SK-N-SH (cell line): ENCODE results near the gene KCNQ2. TPM values are rescaled to one million over a fixed set of nuclear protein-coding genes. Genes with fewer than 3 reads are reported as not detected.

Experiments
- CTCF ChIA-PET: fragments of 300-600, 350-600 bp; formaldehyde crosslinking; extraction: SDS; loops from one replicate; lab custom pipeline; 2021; lab: Yijun Ruan, JAX
- POLR2A ChIA-PET: fragments of 350-600 bp; sonication (Branson Sonifier 250); formaldehyde crosslinking; extraction: SDS; loops from one replicate; lab custom pipeline; 2020; ENCODE audit warnings: antibody characterized with exemption, inconsistent platforms; lab: Yijun Ruan, JAX
- DNase-seq: peaks from one replicate; pipeline ENCODE4 v3.0.0; 2012
- H2AFZ ChIP-seq: fragments of 200-600 bp; sonication (generic); 2 replicates; pipeline ENCODE4 v1.8.1; 2016; ENCODE audit warnings: antibody characterized with exemption, mild to moderate bottlenecking, low read depth
- H3F3A ChIP-seq: fragments of 200-600 bp; sonication (generic); replicated peaks from 2 replicates; pipeline ENCODE3; 2016; ENCODE audit warnings: antibody characterized with exemption, mild to moderate bottlenecking; ENCODE audit not compliant: insufficient read depth
- H3K27ac ChIP-seq, 2 experiments: fragments of 200-500 bp in 1 of 2; fragments of 200-600 bp in 1 of 2; sonication (Bioruptor generic) in 1 of 2; sonication (generic), shearing (Covaris generic) in 1 of 2; 2 replicates each; pipeline versions ENCODE4 v1.5.1 to v1.6.1; 2014 to 2016; ENCODE audit warnings: low read depth in 2 of 2, inconsistent platforms in 1 of 2, low read length in 1 of 2, mild to moderate bottlenecking in 1 of 2, mixed read lengths in 1 of 2
- H3K27me3 ChIP-seq: fragments of 200-600 bp; sonication (generic), shearing (Covaris generic); 2 replicates; pipeline ENCODE4 v1.6.1; 2016; ENCODE audit warnings: mixed run types; ENCODE audit not compliant: insufficient read depth
- H3K36me3 ChIP-seq, 2 experiments: fragments of 200-500 bp in 1 of 2; fragments of 200-600 bp in 1 of 2; sonication (Bioruptor generic) in 1 of 2; sonication (generic) in 1 of 2; replicated peaks in 1 of 2; 2 replicates each; pipeline versions ENCODE3 to v1.5.1; 2014 to 2016; ENCODE audit warnings: low read length in 1 of 2, mild to moderate bottlenecking in 1 of 2; ENCODE audit not compliant: insufficient read depth in 2 of 2, control insufficient read depth in 1 of 2
- H3K4me1 ChIP-seq, 2 experiments: fragments of 200-500 bp in 1 of 2; fragments of 200-600 bp in 1 of 2; sonication (Bioruptor generic) in 1 of 2; sonication (generic), shearing (Covaris generic) in 1 of 2; 2 replicates each; pipeline versions ENCODE4 v1.5.1 to v1.6.1; 2014 to 2016; ENCODE audit warnings: low read depth in 1 of 2, low read length in 1 of 2, mixed run types in 1 of 2; ENCODE audit not compliant: insufficient read depth in 2 of 2, control insufficient read depth in 1 of 2
- H3K4me2 ChIP-seq: fragments of 200-600 bp; sonication (generic), shearing (Covaris generic); 2 replicates; pipeline ENCODE4 v1.6.1; 2017; ENCODE audit warnings: mixed run types
- H3K4me3 ChIP-seq, 2 experiments: fragments of 200-500 bp in 1 of 2; fragments of 200-600 bp in 1 of 2; sonication (Bioruptor generic) in 1 of 2; sonication (generic), shearing (Covaris generic) in 1 of 2; 2 replicates each; pipeline versions ENCODE4 v1.5.1 to v1.8.1; 2014 to 2016; ENCODE audit warnings: low read depth in 2 of 2, inconsistent platforms in 1 of 2, low read length in 1 of 2, mild to moderate bottlenecking in 1 of 2, mixed read lengths in 1 of 2, moderate library complexity in 1 of 2
- H3K79me2 ChIP-seq: fragments of 200-600 bp; sonication (generic); 2 replicates; pipeline ENCODE4 v1.8.1; 2017; ENCODE audit warnings: mild to moderate bottlenecking; ENCODE audit not compliant: insufficient read depth
- H3K9ac ChIP-seq: fragments of 200-600 bp; sonication (generic); 2 replicates; pipeline ENCODE4 v1.6.1; 2017; ENCODE audit warnings: mixed run types
- H3K9me2 ChIP-seq: fragments of 200-600 bp; sonication (generic); 2 replicates; pipeline ENCODE4 v1.6.1; 2017; ENCODE audit warnings: mixed run types
- H3K9me3 ChIP-seq: fragments of 200-600 bp; sonication (generic); 2 replicates; pipeline ENCODE4 v1.6.1; 2017; ENCODE audit warnings: mixed run types, mild to moderate bottlenecking, moderate library complexity
- H4K20me1 ChIP-seq: fragments of 200-600 bp; sonication (generic); 2 replicates; pipeline ENCODE4 v1.6.1; 2017; ENCODE audit warnings: mild to moderate bottlenecking, mixed run types; ENCODE audit not compliant: insufficient read depth
- ELF1 ChIP-seq: IDR thresholded peaks from 2 replicates; pipeline ENCODE4 v1.4.0; 2012
- FOXJ3 ChIP-seq: sonication (generic); formaldehyde crosslinking; IDR thresholded peaks from 2 replicates; pipeline ENCODE4 v1.5.1; 2020; ENCODE audit warnings: mild to moderate bottlenecking, missing genetic modification reagents
- MEF2A ChIP-seq: IDR thresholded peaks from 2 replicates; pipeline ENCODE4 v1.4.0; 2012; ENCODE audit warnings: low read depth, borderline replicate concordance
- MXI1 ChIP-seq: IDR thresholded peaks from 2 replicates; pipeline ENCODE4 v1.6.1; 2012; ENCODE audit warnings: mild to moderate bottlenecking, low read depth, low read length, improper control_type of control experiment
- RAD21 ChIP-seq: IDR thresholded peaks from 2 replicates; pipeline ENCODE4 v1.6.1; 2012; ENCODE audit warnings: mild to moderate bottlenecking, low read length
- RXRA ChIP-seq: IDR thresholded peaks from 2 replicates; pipeline ENCODE4 v1.4.0; 2012; ENCODE audit warnings: low read depth, mild to moderate bottlenecking, borderline replicate concordance
- SIN3A ChIP-seq: IDR thresholded peaks from 2 replicates; pipeline ENCODE4 v1.6.1; 2012; ENCODE audit warnings: low read depth, mild to moderate bottlenecking, low read length, moderate library complexity, borderline replicate concordance
- SMC3 ChIP-seq: IDR thresholded peaks from 2 replicates; pipeline ENCODE4 v1.6.1; 2012; ENCODE audit warnings: low read depth, low read length, improper control_type of control experiment
- TEAD4 ChIP-seq: IDR thresholded peaks from 2 replicates; pipeline ENCODE4 v1.4.0; 2012; ENCODE audit warnings: mild to moderate bottlenecking, borderline replicate concordance; ENCODE audit not compliant: insufficient read depth
- YY1 ChIP-seq: IDR thresholded peaks from 2 replicates; pipeline ENCODE4 v1.4.0; 2012; ENCODE audit warnings: low read depth, mild to moderate bottlenecking
- WGBS: methylation state at CpG from one replicate; pipeline ENCODE4 v1.1.6; 2017; ENCODE audit warnings: low lambda C conversion rate; 5-methylcytosine and 5-hydroxymethylcytosine counted together
- polyA plus RNA-seq, 3 experiments: library from polyadenylated mRNA; depleted of rRNA; stranded (reverse); fragments of >200 nt; gene quantifications; 2 replicates each; pipeline ENCODE4 v1.2.3, GENCODE V29; 2012
- TF ChIP-seq, protein P1 (sequence below): IDR thresholded peaks from 2 replicates; pipeline ENCODE4 v1.4.0; 2012; ENCODE audit warnings: low read depth
- TF ChIP-seq, protein P2 (sequence below): fragments of 150-350 bp; IDR thresholded peaks from 2 replicates; pipeline ENCODE4 v1.6.1; 2017; ENCODE audit warnings: antibody characterized with exemption, low read length, low read depth, borderline replicate concordance
- TF ChIP-seq, protein P3 (sequence below): IDR thresholded peaks from 2 replicates; pipeline ENCODE4; 2012
- TF ChIP-seq, protein P4 (sequence below): IDR thresholded peaks from 2 replicates; pipeline ENCODE4 v1.6.1; 2012; ENCODE audit warnings: mild to moderate bottlenecking, low read depth, low read length, moderate library complexity
- TF ChIP-seq, protein P5 (sequence below): fragments of 200-600 bp; sonication (generic); IDR thresholded peaks from 2 replicates; pipeline ENCODE4 v1.6.1; 2017; ENCODE audit warnings: antibody characterized with exemption, mild to moderate bottlenecking, moderate library complexity

The KCNQ2 gene
- polyA plus RNA-seq, 1 of the 3 experiments (the other 2 are of a cell fraction) = 3.9 TPM

DNA sequence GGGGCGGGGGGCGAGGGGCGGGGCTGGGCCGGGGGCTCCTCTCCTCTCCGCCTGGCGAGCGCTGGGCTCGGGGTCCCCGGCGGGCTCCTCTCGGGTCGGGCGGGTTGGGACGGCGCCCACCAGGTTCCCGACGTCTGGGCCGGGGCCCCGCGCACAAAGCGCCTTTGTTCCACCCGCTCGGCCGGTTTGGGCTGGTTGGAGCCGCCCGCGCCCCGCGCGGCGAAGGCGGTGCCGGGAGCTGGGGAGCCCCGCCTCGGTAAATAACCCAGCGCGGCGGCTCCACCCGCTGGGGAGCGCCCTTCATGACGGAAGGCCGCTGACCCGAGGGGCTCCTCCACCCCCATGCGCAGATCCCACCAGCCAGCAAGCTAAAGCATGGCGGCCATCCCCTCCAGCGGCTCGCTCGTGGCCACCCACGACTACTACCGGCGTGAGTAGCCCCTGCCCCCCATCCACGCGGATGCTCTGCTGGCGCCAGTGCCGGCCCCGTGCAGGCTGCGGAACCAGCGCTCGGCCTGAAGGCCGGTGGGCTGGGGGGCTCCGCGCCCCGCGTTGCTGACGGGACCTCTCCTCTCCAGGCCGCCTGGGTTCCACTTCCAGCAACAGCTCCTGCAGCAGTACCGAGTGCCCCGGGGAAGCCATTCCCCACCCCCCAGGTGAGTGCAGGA lies 48.6 kb upstream of the KCNQ2 start:
- WGBS = 2% methylated on average over 9 of the region's 68 CpGs

DNA sequence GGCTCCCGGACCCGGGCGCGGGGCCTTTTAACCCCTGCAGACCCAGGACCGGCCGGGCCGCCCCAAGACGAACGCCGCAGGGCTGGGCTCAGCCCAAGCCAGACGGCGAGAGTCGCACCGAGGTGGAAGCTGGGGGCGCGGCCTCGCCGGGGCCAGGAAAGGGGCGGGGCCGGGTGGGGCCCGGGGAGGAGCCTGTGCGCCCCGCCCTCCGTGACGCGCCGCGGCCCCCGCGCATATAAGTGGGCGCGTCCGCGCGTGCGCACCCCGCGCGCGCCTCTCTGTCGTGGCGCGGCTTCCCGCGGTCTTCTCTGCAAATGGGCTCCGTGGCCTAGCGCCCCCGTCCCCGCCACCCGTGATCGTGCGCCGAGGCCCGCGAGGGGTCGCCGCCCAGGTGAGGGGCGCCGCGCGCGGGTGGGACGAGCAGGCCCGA lies 48.1 kb upstream of the KCNQ2 start, which contains the start of gene PPDPF:
PPDPF (plus strand) TSS at position 262 of the 430 bp plus-strand sequence. CDS start 544 bp downstream, outside the sequence.
- ChIA-PET CTCF (interaction anchor here (0.9 to 8.7 kb wide), 17 partner anchors 9 to 139 kb away, joined by 3 to 82 read pairs (median 4); partner anchors contain the start of gene PTK6), POLR2A (interaction anchor here (0.7 to 3.0 kb wide), 17 partner anchors 9 to 118 kb away, joined by 3 to 31 read pairs (median 4); partner anchors contain the start of gene GMEB2)
- DNase-seq = peak; percentile 100
- 0% methylated on average over 1 of the region's 64 CpGs for WGBS
- peaks cover 4 to 26% of the 10 kb centered on the region in 2 experiments; a peak in 3 of 4 replicates for H3K4me1 ChIP-seq
- H3K9me2 ChIP-seq = no peaks in the 10 kb centered on the region
- peak within 1 kb of the TSS; percentile 92 for H2AFZ ChIP-seq
- H3K4me3 ChIP-seq = peak within 1 kb of the TSS; percentile 84 to 85
- H3F3A ChIP-seq = peaks cover 23% of the 10 kb centered on the region
- peaks cover 38% of the 10 kb centered on the region for H4K20me1 ChIP-seq
- H3K9me3 ChIP-seq = no peaks in the 10 kb centered on the region
- peak within 1 kb of the TSS; percentile 99 for H3K4me2 ChIP-seq
- peaks cover 13 to 19% of the 10 kb centered on the region in 2 experiments for H3K36me3 ChIP-seq
- peaks cover 22% of the 10 kb centered on the region for H3K79me2 ChIP-seq
- H3K27me3 ChIP-seq = no peaks in the 10 kb centered on the region
- peak within 1 kb of the TSS; percentile 97 for H3K9ac ChIP-seq
- peak within 1 kb of the TSS; percentile 66 to 81 for H3K27ac ChIP-seq
- TF ChIP-seq FOXJ3 (CRISPR knock-in tag) (no peak), SMC3 (no peak), ELF1 (no peak), MXI1 (no peak), YY1 (no peak), MEF2A (no peak), TEAD4 (no peak)
- TF ChIP-seq, protein P1, sequence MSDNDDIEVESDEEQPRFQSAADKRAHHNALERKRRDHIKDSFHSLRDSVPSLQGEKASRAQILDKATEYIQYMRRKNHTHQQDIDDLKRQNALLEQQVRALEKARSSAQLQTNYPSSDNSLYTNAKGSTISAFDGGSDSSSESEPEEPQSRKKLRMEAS = 0 out of 2 replicates have a peak, but pooled peaks have one; percentile 10
- TF ChIP-seq, protein P2, sequence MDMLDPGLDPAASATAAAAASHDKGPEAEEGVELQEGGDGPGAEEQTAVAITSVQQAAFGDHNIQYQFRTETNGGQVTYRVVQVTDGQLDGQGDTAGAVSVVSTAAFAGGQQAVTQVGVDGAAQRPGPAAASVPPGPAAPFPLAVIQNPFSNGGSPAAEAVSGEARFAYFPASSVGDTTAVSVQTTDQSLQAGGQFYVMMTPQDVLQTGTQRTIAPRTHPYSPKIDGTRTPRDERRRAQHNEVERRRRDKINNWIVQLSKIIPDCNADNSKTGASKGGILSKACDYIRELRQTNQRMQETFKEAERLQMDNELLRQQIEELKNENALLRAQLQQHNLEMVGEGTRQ = no peak
- TF ChIP-seq, protein P3, sequence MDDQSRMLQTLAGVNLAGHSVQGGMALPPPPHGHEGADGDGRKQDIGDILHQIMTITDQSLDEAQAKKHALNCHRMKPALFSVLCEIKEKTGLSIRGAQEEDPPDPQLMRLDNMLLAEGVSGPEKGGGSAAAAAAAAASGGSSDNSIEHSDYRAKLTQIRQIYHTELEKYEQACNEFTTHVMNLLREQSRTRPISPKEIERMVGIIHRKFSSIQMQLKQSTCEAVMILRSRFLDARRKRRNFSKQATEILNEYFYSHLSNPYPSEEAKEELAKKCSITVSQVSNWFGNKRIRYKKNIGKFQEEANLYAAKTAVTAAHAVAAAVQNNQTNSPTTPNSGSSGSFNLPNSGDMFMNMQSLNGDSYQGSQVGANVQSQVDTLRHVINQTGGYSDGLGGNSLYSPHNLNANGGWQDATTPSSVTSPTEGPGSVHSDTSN = no peak
- TF ChIP-seq, protein P4, sequence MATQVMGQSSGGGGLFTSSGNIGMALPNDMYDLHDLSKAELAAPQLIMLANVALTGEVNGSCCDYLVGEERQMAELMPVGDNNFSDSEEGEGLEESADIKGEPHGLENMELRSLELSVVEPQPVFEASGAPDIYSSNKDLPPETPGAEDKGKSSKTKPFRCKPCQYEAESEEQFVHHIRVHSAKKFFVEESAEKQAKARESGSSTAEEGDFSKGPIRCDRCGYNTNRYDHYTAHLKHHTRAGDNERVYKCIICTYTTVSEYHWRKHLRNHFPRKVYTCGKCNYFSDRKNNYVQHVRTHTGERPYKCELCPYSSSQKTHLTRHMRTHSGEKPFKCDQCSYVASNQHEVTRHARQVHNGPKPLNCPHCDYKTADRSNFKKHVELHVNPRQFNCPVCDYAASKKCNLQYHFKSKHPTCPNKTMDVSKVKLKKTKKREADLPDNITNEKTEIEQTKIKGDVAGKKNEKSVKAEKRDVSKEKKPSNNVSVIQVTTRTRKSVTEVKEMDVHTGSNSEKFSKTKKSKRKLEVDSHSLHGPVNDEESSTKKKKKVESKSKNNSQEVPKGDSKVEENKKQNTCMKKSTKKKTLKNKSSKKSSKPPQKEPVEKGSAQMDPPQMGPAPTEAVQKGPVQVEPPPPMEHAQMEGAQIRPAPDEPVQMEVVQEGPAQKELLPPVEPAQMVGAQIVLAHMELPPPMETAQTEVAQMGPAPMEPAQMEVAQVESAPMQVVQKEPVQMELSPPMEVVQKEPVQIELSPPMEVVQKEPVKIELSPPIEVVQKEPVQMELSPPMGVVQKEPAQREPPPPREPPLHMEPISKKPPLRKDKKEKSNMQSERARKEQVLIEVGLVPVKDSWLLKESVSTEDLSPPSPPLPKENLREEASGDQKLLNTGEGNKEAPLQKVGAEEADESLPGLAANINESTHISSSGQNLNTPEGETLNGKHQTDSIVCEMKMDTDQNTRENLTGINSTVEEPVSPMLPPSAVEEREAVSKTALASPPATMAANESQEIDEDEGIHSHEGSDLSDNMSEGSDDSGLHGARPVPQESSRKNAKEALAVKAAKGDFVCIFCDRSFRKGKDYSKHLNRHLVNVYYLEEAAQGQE = peak; percentile 24; the same call in 1 of the 2 replicates

More for the DNA sequence above, 48.6 kb upstream of the KCNQ2 start:
- peak overlapping the region; percentile 84 to 85 for H3K4me3 ChIP-seq
- H3K4me1 ChIP-seq = peaks cover 4 to 26% of the 10 kb centered on the region in 2 experiments; a peak in 3 of 4 replicates
- ChIA-PET POLR2A (interaction anchor here (0.6 to 3.0 kb wide), 18 partner anchors 9 to 646 kb away, joined by 3 to 31 read pairs (median 4); partner anchors contain the start of gene GMEB2), CTCF (interaction anchor here (0.6 to 8.7 kb wide), 21 partner anchors 9 to 753 kb away, joined by 3 to 82 read pairs (median 4); partner anchors contain the start of gene PTK6)
- H3K79me2 ChIP-seq = peaks cover 22% of the 10 kb centered on the region
- H3K9me2 ChIP-seq = no peaks in the 10 kb centered on the region
- no peaks in the 10 kb centered on the region for H3K27me3 ChIP-seq
- H3K9ac ChIP-seq = peak overlapping the region; percentile 97
- peaks cover 38% of the 10 kb centered on the region for H4K20me1 ChIP-seq
- no peak overlapping the region for H2AFZ ChIP-seq
- peaks cover 26% of the 10 kb centered on the region for H3F3A ChIP-seq
- peak; percentile 24; the same call in 1 of the 2 replicates for TF ChIP-seq RAD21
- peak; percentile 16; the same call in 1 of the 2 replicates for TF ChIP-seq SIN3A
- TF ChIP-seq MXI1 = peak; percentile 64; the same call in 1 of the 2 replicates
- TF ChIP-seq, protein P5, sequence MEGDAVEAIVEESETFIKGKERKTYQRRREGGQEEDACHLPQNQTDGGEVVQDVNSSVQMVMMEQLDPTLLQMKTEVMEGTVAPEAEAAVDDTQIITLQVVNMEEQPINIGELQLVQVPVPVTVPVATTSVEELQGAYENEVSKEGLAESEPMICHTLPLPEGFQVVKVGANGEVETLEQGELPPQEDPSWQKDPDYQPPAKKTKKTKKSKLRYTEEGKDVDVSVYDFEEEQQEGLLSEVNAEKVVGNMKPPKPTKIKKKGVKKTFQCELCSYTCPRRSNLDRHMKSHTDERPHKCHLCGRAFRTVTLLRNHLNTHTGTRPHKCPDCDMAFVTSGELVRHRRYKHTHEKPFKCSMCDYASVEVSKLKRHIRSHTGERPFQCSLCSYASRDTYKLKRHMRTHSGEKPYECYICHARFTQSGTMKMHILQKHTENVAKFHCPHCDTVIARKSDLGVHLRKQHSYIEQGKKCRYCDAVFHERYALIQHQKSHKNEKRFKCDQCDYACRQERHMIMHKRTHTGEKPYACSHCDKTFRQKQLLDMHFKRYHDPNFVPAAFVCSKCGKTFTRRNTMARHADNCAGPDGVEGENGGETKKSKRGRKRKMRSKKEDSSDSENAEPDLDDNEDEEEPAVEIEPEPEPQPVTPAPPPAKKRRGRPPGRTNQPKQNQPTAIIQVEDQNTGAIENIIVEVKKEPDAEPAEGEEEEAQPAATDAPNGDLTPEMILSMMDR = 0 out of 2 replicates have a peak, but pooled peaks have one; percentile 3
- TF ChIP-seq, protein P1 = 0 out of 2 replicates have a peak, but pooled peaks have one; percentile 27
- no peak for TF ChIP-seq RXRA
- H3K9me3 ChIP-seq = no peaks in the 10 kb centered on the region
- H3K27ac ChIP-seq = peak overlapping the region; percentile 66 to 79
- H3K36me3 ChIP-seq = peaks cover 13 to 19% of the 10 kb centered on the region in 2 experiments
- DNase-seq = peak; percentile 91
- H3K4me2 ChIP-seq = peak overlapping the region; percentile 99
